H9 (cell line): ENCODE results near the gene CELF1. TPM values are rescaled to one million over a fixed set of nuclear protein-coding genes. Genes with fewer than 3 reads are reported as not detected.

ENCODE experiments used
- DNase-seq: peaks from one replicate; pipeline ENCODE4 v3.0.0-alpha.2; 2017
- H2AFZ ChIP-seq: one replicate; pipeline ENCODE4 v1.6.1; 2013; ENCODE audit warnings: mild to moderate bottlenecking, low read length, control low read depth, moderate library complexity
- H2AK5ac ChIP-seq: 2 replicates; pipeline ENCODE4 v1.6.1; 2013; ENCODE audit warnings: low read length, control low read depth, mixed read lengths; ENCODE audit not compliant: insufficient read length
- H2BK120ac ChIP-seq: one replicate; pipeline ENCODE4 v1.6.1; 2013; ENCODE audit warnings: low read depth, mild to moderate bottlenecking, low read length, control low read depth, inconsistent platforms; ENCODE audit not compliant: poor library complexity, severe bottlenecking
- H2BK12ac ChIP-seq: 2 replicates; pipeline ENCODE4 v1.6.1; 2013; ENCODE audit warnings: low read length, control low read depth, mixed read lengths, low read depth; ENCODE audit not compliant: insufficient read length
- H2BK15ac ChIP-seq: 2 replicates; pipeline ENCODE4 v1.6.1; 2013; ENCODE audit warnings: low read depth, low read length, control low read depth
- H2BK20ac ChIP-seq: one replicate; pipeline ENCODE4 v1.6.1; 2013; ENCODE audit warnings: low read depth, mild to moderate bottlenecking, low read length, control low read depth, inconsistent platforms; ENCODE audit not compliant: poor library complexity, severe bottlenecking
- H2BK5ac ChIP-seq: 2 replicates; pipeline ENCODE4 v1.6.1; 2013; ENCODE audit warnings: low read length, control low read depth, mixed read lengths; ENCODE audit not compliant: insufficient read length
- H3K14ac ChIP-seq: 2 replicates; pipeline ENCODE4 v1.6.1; 2013; ENCODE audit warnings: low read length, control low read depth; ENCODE audit not compliant: insufficient read depth
- H3K18ac ChIP-seq: 2 replicates; pipeline ENCODE4 v1.6.1; 2013; ENCODE audit warnings: low read depth, mild to moderate bottlenecking, mixed read lengths, low read length, control low read depth; ENCODE audit not compliant: insufficient read length
- H3K23ac ChIP-seq: 2 replicates; pipeline ENCODE4 v1.6.1; 2013; ENCODE audit warnings: low read length, control low read depth, mixed read lengths, low read depth; ENCODE audit not compliant: insufficient read length
- H3K23me2 ChIP-seq: 2 replicates; pipeline ENCODE4 v1.6.1; 2013; ENCODE audit warnings: low read depth, mild to moderate bottlenecking, mixed read lengths, low read length, control low read depth; ENCODE audit not compliant: insufficient read length, poor library complexity, severe bottlenecking
- H3K27ac ChIP-seq: 2 replicates; pipeline ENCODE4 v1.5.1; 2013; ENCODE audit warnings: low read length, control low read depth, mixed read lengths, low read depth; ENCODE audit not compliant: insufficient read length
- H3K27me3 ChIP-seq: 2 replicates; pipeline ENCODE4 v1.6.1; 2013; ENCODE audit warnings: low read length, control low read depth, inconsistent platforms; ENCODE audit not compliant: insufficient read depth
- H3K4ac ChIP-seq: 2 replicates; pipeline ENCODE4 v1.6.1; 2013; ENCODE audit warnings: low read depth, mild to moderate bottlenecking, control low read depth, inconsistent platforms, low read length, moderate library complexity
- H3K4me1 ChIP-seq: 2 replicates; pipeline ENCODE4 v1.6.1; 2013; ENCODE audit warnings: low read length, control low read depth, inconsistent platforms; ENCODE audit not compliant: insufficient read depth
- H3K4me2 ChIP-seq: 2 replicates; pipeline ENCODE4 v1.6.1; 2013; ENCODE audit warnings: low read length, control low read depth, mixed read lengths; ENCODE audit not compliant: insufficient read length, insufficient read depth
- H3K56ac ChIP-seq: 2 replicates; pipeline ENCODE4 v1.6.1; 2013; ENCODE audit warnings: low read depth, mild to moderate bottlenecking, mixed read lengths, low read length, control low read depth; ENCODE audit not compliant: insufficient read length
- H3K79me1 ChIP-seq: 2 replicates; pipeline ENCODE4 v1.6.1; 2013; ENCODE audit warnings: low read depth, mild to moderate bottlenecking, moderate library complexity, low read length, control low read depth, inconsistent platforms; ENCODE audit not compliant: insufficient read depth, poor library complexity, severe bottlenecking
- H3K79me2 ChIP-seq: 2 replicates; pipeline ENCODE4 v1.6.1; 2013; ENCODE audit warnings: low read length, control low read depth, inconsistent platforms; ENCODE audit not compliant: insufficient read depth
- H3K9ac ChIP-seq: 2 replicates; pipeline ENCODE4 v1.6.1; 2013; ENCODE audit warnings: low read length, control low read depth, mixed read lengths; ENCODE audit not compliant: insufficient read length; ENCODE audit errors: extremely low read depth
- H3K9me3 ChIP-seq: one replicate; pipeline ENCODE4 v1.6.1; 2013; ENCODE audit warnings: low read depth, low read length, inconsistent platforms; ENCODE audit not compliant: control insufficient read depth
- H3T11ph ChIP-seq: one replicate; pipeline ENCODE4 v1.6.1; 2013; ENCODE audit warnings: mild to moderate bottlenecking, low read length, control low read depth, inconsistent platforms
- H4K20me1 ChIP-seq: one replicate; pipeline ENCODE4 v1.6.1; 2013; ENCODE audit not compliant: control insufficient read depth, insufficient read length, insufficient read depth
- H4K5ac ChIP-seq: 2 replicates; pipeline ENCODE4 v1.6.1; 2013; ENCODE audit warnings: low read depth, mild to moderate bottlenecking, mixed read lengths, low read length, control low read depth; ENCODE audit not compliant: insufficient read length
- H4K8ac ChIP-seq: replicated peaks from 2 replicates; pipeline ENCODE4 v1.6.1; 2013; ENCODE audit warnings: low read length, control low read depth, mixed read lengths, low read depth; ENCODE audit not compliant: insufficient read length
- H4K91ac ChIP-seq: 2 replicates; pipeline ENCODE4 v1.6.1; 2013; ENCODE audit warnings: low read depth, mild to moderate bottlenecking, moderate library complexity, mixed read lengths, low read length, control low read depth; ENCODE audit not compliant: insufficient read length
- H3K27ac Mint-ChIP-seq, 3 experiments: 2 replicates in 2 of 3; 3 replicates in 1 of 3; pipeline ENCODE4 v1.8.0; 2020 to 2021; ENCODE audit warnings: mixed read lengths in 3 of 3, mild to moderate bottlenecking in 1 of 3, moderate library complexity in 1 of 3
- H3K27me3 Mint-ChIP-seq: 2 replicates; pipeline ENCODE4 v1.8.0; 2021; ENCODE audit warnings: low read depth, mild to moderate bottlenecking, moderate library complexity, mixed read lengths
- H3K36me3 Mint-ChIP-seq, 3 experiments: 2 replicates in 2 of 3; 3 replicates in 1 of 3; pipeline ENCODE4 v1.8.0; 2020 to 2021; ENCODE audit warnings: low read depth in 3 of 3, mixed read lengths in 3 of 3; ENCODE audit not compliant: insufficient read depth in 1 of 3
- H3K4me1 Mint-ChIP-seq, 2 experiments: 2 replicates each; pipeline ENCODE4 v1.8.0; 2020; ENCODE audit warnings: mixed read lengths in 2 of 2
- H3K4me3 Mint-ChIP-seq, 2 experiments: 2 replicates in 1 of 2; 3 replicates in 1 of 2; pipeline ENCODE4 v1.8.0; 2020 to 2021; ENCODE audit warnings: mild to moderate bottlenecking in 2 of 2, mixed read lengths in 2 of 2, moderate library complexity in 1 of 2
- H3K9me3 Mint-ChIP-seq, 2 experiments: 2 replicates in 1 of 2; 3 replicates in 1 of 2; pipeline ENCODE4 v1.8.0; 2020; ENCODE audit warnings: mild to moderate bottlenecking in 2 of 2, mixed read lengths in 2 of 2, moderate library complexity in 1 of 2
- CTCF ChIP-seq: fragments of 200-600 bp; sonication (generic); conservative IDR thresholded peaks from 3 replicates; pipeline ENCODE4 v1.8.0; 2021; ENCODE audit warnings: antibody characterized with exemption, mild to moderate bottlenecking
- WGBS: extraction: QIAGEN DNeasy Blood & Tissue Kit; methylation state at CpG from one replicate; pipeline ENCODE4 v1.1.7; 2013; ENCODE audit warnings: missing lambda C conversion rate, low lambda C conversion rate, mixed read lengths; ENCODE audit not compliant: insufficient read length; ENCODE audit errors: extremely low coverage; 5-methylcytosine and 5-hydroxymethylcytosine counted together
- total RNA-seq: library from RNA; stranded (reverse); gene quantifications from 2 replicates; pipeline ENCODE4 v1.2.1, GENCODE V29; 2021

Gene CELF1
- total RNA-seq, 1 experiment from 2014 or later: 211 TPM

GRCh38 chr11:47483457-47483856 lies 69.5 kb downstream of the CELF1 start:
- no peak for DNase-seq

More at GRCh38 chr11:47483457-47483856, 69.5 kb downstream of the CELF1 start:
- no peak overlapping the region for H3K56ac ChIP-seq
- Mint-ChIP-seq H3K27me3 (no peaks in the 10 kb centered on the region), H3K9me3 (no peaks in the 10 kb centered on the region), H3K27ac (no peak overlapping the region), H3K36me3 (peaks cover 58 to 92% (median 88%) of the 10 kb centered on the region in 3 experiments), H3K4me3 (no peak overlapping the region), H3K4me1 (no peaks in the 10 kb centered on the region)
- no peak overlapping the region for H2BK20ac ChIP-seq
- H3K27me3 ChIP-seq: no peaks in the 10 kb centered on the region
- H2BK12ac ChIP-seq: no peak overlapping the region
- H2BK5ac ChIP-seq: no peak overlapping the region
- no peaks in the 10 kb centered on the region for H3K9me3 ChIP-seq
- no peak overlapping the region for H3K23ac ChIP-seq
- H3K9ac ChIP-seq: no peak overlapping the region
- no peak overlapping the region for H2AFZ ChIP-seq
- H3K14ac ChIP-seq: no peak overlapping the region
- H3K4ac ChIP-seq: no peak overlapping the region
- H4K20me1 ChIP-seq: no peaks in the 10 kb centered on the region
- H3K79me2 ChIP-seq: no peaks in the 10 kb centered on the region
- no peak overlapping the region for H3T11ph ChIP-seq
- H3K18ac ChIP-seq: no peak overlapping the region
- no peak overlapping the region for H3K27ac ChIP-seq
- H2BK120ac ChIP-seq: no peak overlapping the region
- no peak overlapping the region for H4K8ac ChIP-seq
- no peaks in the 10 kb centered on the region for H3K23me2 ChIP-seq
- H3K4me1 ChIP-seq: no peaks in the 10 kb centered on the region
- H2AK5ac ChIP-seq: no peak overlapping the region
- no peak overlapping the region for H2BK15ac ChIP-seq
- no peak for TF ChIP-seq CTCF
- WGBS: no CpG with 5 or more reads among the region's 1 CpG
- no peak overlapping the region for H3K4me2 ChIP-seq
- no peak overlapping the region for H4K91ac ChIP-seq
- no peak overlapping the region for H4K5ac ChIP-seq
- H3K79me1 ChIP-seq: no peaks in the 10 kb centered on the region
